Subcutaneous adipose tissue (tissue), 4 donors: ENCODE data around the gene L3HYPDH. TPM values are rescaled to one million over a fixed set of nuclear protein-coding genes. Genes with fewer than 3 reads are reported as not detected.

Experiments
- CTCF ChIP-seq: fragments of 450-650 bp; IDR thresholded peaks from one replicate; pipeline ENCODE4 v1.5.1; 2016; ENCODE audit warnings: low read depth, mild to moderate bottlenecking, control low read depth, antibody characterized with exemption, moderate library complexity
- total RNA-seq, 4 donors: library from RNA; depleted of rRNA; stranded (reverse); fragments of >200 nt; gene quantifications; one replicate each; pipeline ENCODE4 v1.1.0, GENCODE V29; 2016

L3HYPDH gene
- total RNA-seq, 4 donors from 2014 or later: 87.2 to 134 (median 115) TPM

DNA sequence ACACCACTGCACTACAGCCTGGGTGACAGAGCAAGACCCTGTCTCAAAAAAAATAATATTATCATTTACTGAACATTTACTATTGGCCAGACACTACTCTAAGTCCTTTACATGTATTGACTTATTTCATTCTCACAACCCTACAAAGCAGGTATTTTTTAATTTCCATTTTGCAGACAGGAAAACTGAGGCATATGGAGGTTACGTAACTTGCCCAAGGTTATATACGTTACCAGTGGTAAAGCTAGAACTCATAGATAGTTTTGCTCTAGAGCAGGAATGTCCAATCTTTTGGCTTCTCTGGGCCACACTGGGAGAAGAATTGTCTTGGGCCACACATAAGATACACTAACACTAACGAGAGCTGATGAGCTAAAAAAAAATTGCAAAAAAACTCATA lies 5.7 kb downstream of the L3HYPDH start:
- TF ChIP-seq CTCF: no peak

GRCh38 chr14:59475709-59476108 lies 8.5 kb downstream of the L3HYPDH start:
- TF ChIP-seq CTCF: no peak

DNA sequence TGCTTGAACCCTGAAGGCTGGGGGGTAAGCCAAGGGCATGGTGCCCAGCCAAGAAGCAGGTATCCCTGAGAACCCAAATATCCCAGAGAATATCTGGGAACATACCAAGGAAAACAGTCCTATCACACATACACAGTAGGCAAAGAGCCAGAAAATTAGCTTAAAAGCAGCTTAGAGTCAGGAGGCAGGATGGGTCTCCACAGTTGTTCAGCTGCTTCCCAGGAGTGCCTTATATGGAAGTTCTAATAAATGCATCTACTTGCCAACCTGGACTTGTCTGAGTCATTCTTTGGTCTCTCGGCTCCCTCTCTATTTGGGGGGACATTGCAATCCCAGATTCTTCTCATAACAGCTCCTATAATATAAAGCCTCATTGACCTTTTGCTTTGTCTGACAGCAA lies 10.0 kb downstream of the L3HYPDH start:
- TF ChIP-seq CTCF: no peak

- TF ChIP-seq CTCF: no peak
Measured at GRCh38 chr14:59465316-59466135, 18.7 kb downstream of the L3HYPDH start, which contains the start of gene GPR135. TSS of gene GPR135 (minus strand) at chr14:59465380. CDS start at chr14:59465226, 154 bp downstream.

DNA sequence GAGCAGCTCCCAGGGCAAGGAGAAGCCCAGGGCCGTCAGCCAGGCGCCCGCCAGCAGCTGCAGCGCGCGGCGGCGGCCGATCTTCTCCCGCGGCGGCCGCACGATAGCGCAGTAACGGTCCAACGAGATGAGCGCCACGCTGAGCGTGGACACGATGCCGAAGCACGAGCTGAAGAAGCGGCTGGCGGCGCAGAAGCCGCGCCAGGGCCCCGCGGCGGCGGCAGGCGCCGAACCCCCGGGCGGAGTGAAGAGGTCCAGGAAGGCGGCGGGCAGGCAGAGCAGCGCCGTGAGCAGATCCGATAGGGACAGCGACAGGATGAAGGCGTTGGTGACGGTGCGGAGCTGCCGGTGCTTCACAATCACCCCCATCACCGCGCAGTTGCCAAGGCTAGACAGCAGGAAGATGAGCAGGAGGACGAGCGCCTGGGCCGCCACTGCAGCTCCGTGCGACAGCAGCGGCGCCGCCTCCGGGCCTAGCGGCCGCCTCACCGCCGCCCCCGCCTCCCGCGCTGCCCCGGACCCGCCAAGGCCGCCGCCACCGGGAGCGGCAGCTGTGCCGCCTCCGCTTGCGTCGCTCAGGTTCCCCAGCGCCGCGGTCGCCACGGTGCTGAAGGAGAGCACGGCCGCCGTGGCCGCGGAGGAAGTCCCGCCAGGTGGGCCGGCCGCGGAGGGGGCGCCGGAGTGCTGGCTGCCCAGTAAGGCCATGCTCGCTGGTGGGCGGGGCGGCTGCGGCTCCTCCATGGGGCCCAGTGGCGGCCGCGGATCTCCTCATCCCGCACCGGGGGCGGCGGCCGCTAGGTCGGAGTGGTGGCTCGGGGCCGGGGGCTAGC lies 19.5 kb downstream of the L3HYPDH start:
- TF ChIP-seq CTCF: no peak

- no peak for TF ChIP-seq CTCF
Measured at GRCh38 chr14:59463787-59464485, 20.3 kb downstream of the L3HYPDH start.
